Stimulated activated CD4-positive, alpha-beta T cell treated with anti-CD3 and anti-CD28 coated beads, TNF-alpha, amount 100 ng/mL, for 24 hours (primary cell): ENCODE results near the gene IER5.
A peak's percentile ranks its signal among the peaks of the same experiment; 100 is the strongest.

ENCODE experiments used
- DNase-seq, 3 experiments: peaks; one replicate each; pipeline ENCODE4 v3.0.0-alpha.2; 2020; ENCODE audit warnings: low read depth in 3 of 3

Gene IER5

GRCh38 chr1:181134543-181135436 lies 46.3 kb downstream of the IER5 start:
- DNase-seq = no peak

- no peak for DNase-seq
These were observed 46.9 kb downstream of the IER5 start for GRCh38 chr1:181135437-181135731.

- DNase-seq = no peak
These were observed 47.6 kb downstream of the IER5 start for GRCh38 chr1:181135815-181136737.

DNA sequence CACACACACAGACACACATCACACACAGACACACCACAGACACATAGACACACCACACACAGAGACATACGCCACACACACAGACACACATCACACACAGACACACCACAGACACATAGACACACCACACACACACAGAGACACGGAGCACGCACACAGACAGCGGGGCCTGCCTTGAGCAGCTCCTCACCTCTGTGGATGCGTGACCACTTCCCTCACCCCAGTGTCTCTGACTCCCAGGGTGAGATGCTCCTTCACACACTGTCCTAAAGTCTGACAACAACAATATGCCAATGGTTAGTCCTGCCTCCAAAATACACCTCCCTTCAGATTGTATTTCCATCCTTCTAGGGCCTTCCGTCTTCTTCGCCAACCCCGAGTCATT lies 48.2 kb downstream of the IER5 start:
- no peak for DNase-seq

DNA sequence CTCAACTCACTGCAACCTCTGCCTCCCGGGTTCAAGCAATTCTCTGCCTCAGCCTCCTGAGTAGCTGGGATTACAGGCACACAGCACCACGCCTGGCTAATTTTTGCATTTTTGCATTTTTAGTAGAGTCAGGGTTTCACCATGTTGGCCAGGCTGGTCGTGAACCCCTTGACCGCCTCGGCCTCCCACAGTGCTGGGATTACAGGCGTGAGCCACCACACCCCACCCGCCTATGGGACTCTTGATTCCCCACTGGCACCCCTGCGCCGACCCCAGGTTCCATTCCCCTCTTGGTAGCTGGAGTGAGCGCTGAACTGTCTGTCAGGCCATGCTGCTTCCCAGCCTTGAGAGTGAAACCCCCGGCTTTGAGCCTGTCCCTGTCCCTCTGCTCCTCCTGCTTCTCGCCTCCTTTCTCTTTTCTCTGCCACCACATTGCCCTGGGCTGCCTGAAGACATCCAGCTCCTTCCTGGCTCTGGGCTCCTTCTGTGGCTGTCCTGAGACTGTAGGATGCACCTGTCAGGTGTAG lies 48.8 kb downstream of the IER5 start:
- DNase-seq = no peak

- no peak for DNase-seq
These were observed 51.1 kb downstream of the IER5 start for GRCh38 chr1:181139631-181140061.

- no peak for DNase-seq
These were observed 51.9 kb downstream of the IER5 start for GRCh38 chr1:181140398-181140797.

- DNase-seq = no peak
These were observed 52.4 kb downstream of the IER5 start for GRCh38 chr1:181140891-181141290.

DNA sequence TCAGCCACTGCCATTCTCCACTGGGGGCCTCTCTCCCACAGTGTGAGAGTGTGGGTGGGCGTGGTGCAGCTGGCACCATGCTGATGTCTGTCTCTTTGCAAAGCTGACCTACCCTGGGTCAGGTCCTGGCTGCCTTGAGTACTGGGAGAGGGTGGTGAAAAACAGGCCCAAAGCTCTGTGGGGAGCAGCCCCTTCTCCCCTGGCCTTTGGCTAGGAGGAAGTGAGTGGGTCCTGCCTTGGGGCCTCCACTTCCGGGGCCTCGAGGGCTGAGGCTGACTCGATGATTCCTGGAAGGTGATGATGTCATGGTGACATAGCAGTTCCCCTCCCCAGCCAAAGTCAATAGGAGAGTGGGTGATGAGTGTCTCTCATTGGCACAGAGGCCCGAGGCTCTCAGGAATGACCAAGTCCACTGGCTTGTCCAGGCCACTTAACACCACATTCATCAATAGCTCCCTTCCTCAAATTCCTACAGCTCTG lies 53.0 kb downstream of the IER5 start:
- peak in 2 of 3 experiments; percentile 44 to 73 for DNase-seq
